GM21576 (cell line): ENCODE measurements around the gene FRMD4A.
A peak's percentile ranks its signal among the peaks of the same experiment; 100 is the strongest.
"Not testable (repeated sequence)": the region's sequence is repeated elsewhere in the genome, so short reads cannot be mapped to it uniquely, and the experiment has no call there.

Experiments used
- ATAC-seq: cut with Tn5 transposase; IDR thresholded peaks from one replicate; pipeline ENCODE4 v1.9.1; 2021; ENCODE audit warnings: mild to moderate bottlenecking, moderate library complexity; ENCODE audit not compliant: unreplicated experiment

Gene FRMD4A

GRCh38 chr10:13715596-13715995 is 615.1 kb downstream of the FRMD4A start:
- ATAC-seq: not testable (repeated sequence)

GRCh38 chr10:13715100-13715499 is 615.6 kb downstream of the FRMD4A start:
- no peak for ATAC-seq

DNA sequence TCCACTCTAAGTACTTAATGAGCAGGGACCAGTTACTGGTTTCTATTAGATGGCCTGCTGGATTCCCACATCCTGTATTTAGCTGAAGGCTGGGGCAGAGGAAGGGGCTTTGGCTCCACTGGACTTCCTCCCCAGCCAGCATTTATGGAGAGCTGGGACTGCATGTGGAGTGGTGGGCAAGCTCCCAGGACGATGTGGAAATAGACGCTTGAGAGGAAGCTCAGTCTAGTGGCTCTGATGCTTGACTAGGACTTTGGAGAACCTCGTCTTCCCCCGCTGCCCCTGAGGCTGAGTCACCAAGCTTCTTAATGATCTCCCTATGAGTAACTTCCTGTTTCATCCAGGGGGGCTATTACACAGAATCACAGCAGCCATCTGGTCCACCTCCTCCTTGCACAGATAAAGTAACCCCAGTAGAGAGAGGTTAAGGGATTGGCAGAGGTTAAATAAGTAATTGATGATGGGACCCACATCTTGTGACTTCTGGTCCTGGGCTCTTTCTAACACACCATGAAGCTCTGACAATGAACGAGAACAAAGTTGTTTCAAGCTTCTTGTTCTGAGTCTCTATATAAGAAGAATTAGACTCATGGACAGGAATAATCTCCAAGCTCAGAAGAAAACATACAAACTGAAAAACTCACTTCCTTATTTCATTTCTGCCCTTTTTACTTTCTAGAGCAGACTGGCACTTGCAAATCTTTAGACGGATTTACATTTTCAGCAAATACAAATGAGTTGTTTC is 617.7 kb downstream of the FRMD4A start:
- peak; percentile 71 for ATAC-seq

DNA sequence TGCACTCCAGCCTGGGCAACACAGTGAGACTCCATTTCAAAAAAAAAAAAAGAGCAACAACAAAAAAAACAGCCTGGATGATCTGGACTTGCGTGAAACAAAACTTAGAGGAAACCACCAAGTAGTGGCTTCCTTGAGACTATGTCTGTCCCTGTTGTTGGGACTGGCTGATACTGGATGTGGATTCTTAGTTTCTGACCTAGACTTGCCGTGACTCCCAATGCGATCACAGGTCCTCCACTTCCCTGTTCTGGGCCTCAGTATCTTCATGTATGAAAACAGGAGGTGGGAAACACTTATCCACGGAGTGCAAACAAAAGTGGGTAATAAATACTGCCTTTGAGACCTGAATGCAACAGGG is 618.3 kb downstream of the FRMD4A start:
- no peak for ATAC-seq

- ATAC-seq: no peak
These were observed 619.4 kb downstream of the FRMD4A start for GRCh38 chr10:13711291-13711690.

- no peak for ATAC-seq
These were observed 620.6 kb downstream of the FRMD4A start for GRCh38 chr10:13709931-13710650.

- no peak for ATAC-seq
These were observed 622.3 kb downstream of the FRMD4A start for GRCh38 chr10:13708256-13708990.

GRCh38 chr10:13707156-13707881 is 623.4 kb downstream of the FRMD4A start:
- no peak for ATAC-seq

DNA sequence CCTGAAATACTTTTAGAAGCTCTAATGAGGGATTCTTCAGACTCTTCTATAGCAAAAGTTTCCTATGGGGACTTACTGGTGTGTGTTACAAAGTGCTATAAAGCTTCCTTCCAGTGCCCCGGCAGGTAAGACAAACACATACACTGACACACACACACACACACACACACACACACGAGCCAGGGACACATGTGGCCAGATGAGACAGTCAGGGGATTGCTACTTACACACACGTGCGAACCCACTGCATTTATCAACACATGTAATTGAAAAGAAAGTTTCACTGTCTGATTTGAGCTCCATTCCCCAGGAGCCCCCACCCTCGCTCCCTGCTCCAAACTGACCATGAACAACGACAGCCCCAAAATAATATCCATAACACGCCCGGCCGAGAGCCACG is 624.1 kb downstream of the FRMD4A start:
- ATAC-seq: no peak

GRCh38 chr10:13706175-13706574 is 624.5 kb downstream of the FRMD4A start:
- ATAC-seq: no peak

- ATAC-seq: no peak
These were observed 625.1 kb downstream of the FRMD4A start for GRCh38 chr10:13705526-13706174.

GRCh38 chr10:13704964-13705363 is 625.8 kb downstream of the FRMD4A start:
- no peak for ATAC-seq

DNA sequence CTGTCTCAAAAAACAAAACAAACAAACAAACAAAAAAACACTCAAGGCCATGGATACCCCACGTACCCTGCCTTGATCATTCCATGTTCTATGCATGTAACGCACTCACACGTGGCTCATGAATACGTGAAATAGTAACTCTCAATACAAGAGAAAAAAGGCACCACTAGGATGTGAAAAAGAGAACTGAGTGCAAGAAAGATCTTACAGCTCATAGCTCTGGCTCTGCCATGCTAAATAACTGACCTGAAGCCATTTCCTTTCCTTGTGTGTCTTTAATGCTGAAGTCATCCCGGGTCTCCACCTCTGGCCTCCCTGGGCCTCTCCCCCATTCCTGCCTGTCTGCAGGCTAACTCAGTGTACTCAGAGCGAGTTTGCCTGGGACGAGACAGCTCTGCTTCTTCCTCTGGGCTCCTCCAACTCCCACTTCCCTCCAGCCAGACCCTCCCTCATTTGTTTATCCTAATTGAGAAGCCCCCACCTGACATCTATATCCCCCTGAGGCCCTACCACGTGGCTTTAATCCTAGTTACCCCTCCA is 626.7 kb downstream of the FRMD4A start:
- ATAC-seq: no peak

- no peak for ATAC-seq
These were observed 627.5 kb downstream of the FRMD4A start for GRCh38 chr10:13703101-13703818.

- no peak for ATAC-seq
These were observed 629.4 kb downstream of the FRMD4A start for GRCh38 chr10:13701157-13701919.

- ATAC-seq: no peak
These were observed 630.1 kb downstream of the FRMD4A start for GRCh38 chr10:13700473-13701144.

DNA sequence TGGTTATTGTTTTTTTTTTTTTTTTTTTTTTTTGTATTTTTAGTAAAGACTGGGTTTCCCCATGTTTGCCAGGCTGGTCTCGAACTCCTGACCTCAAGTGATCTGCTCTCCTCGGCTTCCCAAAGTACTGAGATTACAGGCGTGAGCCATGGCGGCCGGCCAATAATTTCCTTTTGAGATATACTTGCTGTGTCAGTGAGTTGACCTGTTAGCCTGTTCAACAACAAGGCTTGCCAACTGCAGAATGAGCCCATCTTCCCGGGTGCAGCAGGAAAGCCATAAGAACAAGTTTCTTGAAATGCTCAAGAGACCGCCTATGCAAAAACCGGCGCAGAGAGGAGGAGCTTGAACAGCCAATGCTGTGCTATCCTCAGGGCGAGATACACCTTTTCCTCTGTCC is 631.5 kb downstream of the FRMD4A start:
- no peak for ATAC-seq

- ATAC-seq: no peak
These were observed 632.5 kb downstream of the FRMD4A start for GRCh38 chr10:13698217-13698616.
